Bronchial epithelial cell (primary cell): ENCODE measurements around the gene SEC23B. TPM values are rescaled to one million over a fixed set of nuclear protein-coding genes. Genes with fewer than 3 reads are reported as not detected.
"Not testable (repeated sequence)": the region's sequence is repeated elsewhere in the genome, so short reads cannot be mapped to it uniquely, and the experiment has no call there.

Experiments used
- DNase-seq: peaks from one replicate; pipeline ENCODE4 v3.0.0-alpha.2; 2010; ENCODE audit warnings: low read depth
- FAIRE-seq: peaks from 2 replicates; lab custom pipeline; 2011; peaks lifted over from hg19 to GRCh38; lab: Jason Lieb, UNC
- H3K27me3 ChIP-seq: 2 replicates; pipeline ENCODE4 v1.5.1; 2011; ENCODE audit warnings: low read length; ENCODE audit not compliant: control insufficient read depth, insufficient read depth
- H3K36me3 ChIP-seq: 2 replicates; pipeline ENCODE4 v1.5.1; 2011; ENCODE audit warnings: low read length; ENCODE audit not compliant: control insufficient read depth, insufficient read depth
- H3K4me3 ChIP-seq: 2 replicates; pipeline ENCODE4 v1.5.1; 2011; ENCODE audit warnings: mild to moderate bottlenecking, low read depth, low read length, control low read depth
- CTCF ChIP-seq: IDR thresholded peaks from 2 replicates; pipeline ENCODE4 v1.5.1; 2011; ENCODE audit warnings: mild to moderate bottlenecking, moderate library complexity, low read length, control low read depth, inconsistent platforms; ENCODE audit not compliant: insufficient read depth, severe bottlenecking
- total RNA-seq: library from RNA; depleted of rRNA; stranded (reverse); fragments of >200 nt; gene quantifications from 2 replicates; pipeline ENCODE4 v1.2.1, GENCODE V29; 2014

Gene SEC23B
- total RNA-seq, 1 donor from 2014 or later = 81.6 TPM

GRCh38 chr20:18477821-18478220, 29.9 kb upstream of the SEC23B start:
- Histone ChIP-seq H3K27me3 (no peaks in the 10 kb centered on the region), H3K36me3 (peaks cover 3% of the 10 kb centered on the region), H3K4me3 (no peak overlapping the region)
- TF ChIP-seq CTCF = no peak
- FAIRE-seq (no peak), DNase-seq (no peak)

- peaks cover 2% of the 10 kb centered on the region for H3K36me3 ChIP-seq
- no peak for FAIRE-seq
- H3K27me3 ChIP-seq = no peaks in the 10 kb centered on the region
- no peak for DNase-seq
- no peak for TF ChIP-seq CTCF
- no peak overlapping the region for H3K4me3 ChIP-seq
Observed at GRCh38 chr20:18481596-18481995, 26.1 kb upstream of the SEC23B start.

GRCh38 chr20:18488301-18488700, 19.4 kb upstream of the SEC23B start:
- H3K4me3 ChIP-seq = no peak overlapping the region
- no peaks in the 10 kb centered on the region for H3K27me3 ChIP-seq
- DNase-seq = no peak
- FAIRE-seq = no peak
- no peaks in the 10 kb centered on the region for H3K36me3 ChIP-seq
- no peak for TF ChIP-seq CTCF

GRCh38 chr20:18496042-18496441, 11.7 kb upstream of the SEC23B start:
- peak overlapping the region; percentile 73 for H3K4me3 ChIP-seq
- DNase-seq = peak; percentile 12
- no peak for FAIRE-seq
- no peaks in the 10 kb centered on the region for H3K36me3 ChIP-seq
- no peak for TF ChIP-seq CTCF
- H3K27me3 ChIP-seq = no peaks in the 10 kb centered on the region

- Histone ChIP-seq H3K4me3 (peak within 1 kb of the TSS; percentile 73), H3K36me3 (no peaks in the 10 kb centered on the region), H3K27me3 (no peaks in the 10 kb centered on the region)
- FAIRE-seq = no peak
- DNase-seq = peak; percentile 67
- no peak for TF ChIP-seq CTCF
Observed at GRCh38 chr20:18496740-18497592, 10.8 kb upstream of the SEC23B start, which contains the start of gene RBBP9. RBBP9 (minus strand) TSS chr20:18497225; CDS start chr20:18497167, 58 bp downstream.

- no peak for TF ChIP-seq CTCF
- no peaks in the 10 kb centered on the region for H3K27me3 ChIP-seq
- no peaks in the 10 kb centered on the region for H3K36me3 ChIP-seq
- DNase-seq (no peak), FAIRE-seq (no peak)
- H3K4me3 ChIP-seq = no peak overlapping the region
Observed at GRCh38 chr20:18497603-18498002, 10.1 kb upstream of the SEC23B start.

GRCh38 chr20:18501672-18502071, 6.1 kb upstream of the SEC23B start:
- DNase-seq, H3K27me3 ChIP-seq, H3K36me3 ChIP-seq, FAIRE-seq, H3K4me3 ChIP-seq: not testable (repeated sequence)
